ENCODE measurements around the gene HHIPL1.

HHIPL1 gene

DNA sequence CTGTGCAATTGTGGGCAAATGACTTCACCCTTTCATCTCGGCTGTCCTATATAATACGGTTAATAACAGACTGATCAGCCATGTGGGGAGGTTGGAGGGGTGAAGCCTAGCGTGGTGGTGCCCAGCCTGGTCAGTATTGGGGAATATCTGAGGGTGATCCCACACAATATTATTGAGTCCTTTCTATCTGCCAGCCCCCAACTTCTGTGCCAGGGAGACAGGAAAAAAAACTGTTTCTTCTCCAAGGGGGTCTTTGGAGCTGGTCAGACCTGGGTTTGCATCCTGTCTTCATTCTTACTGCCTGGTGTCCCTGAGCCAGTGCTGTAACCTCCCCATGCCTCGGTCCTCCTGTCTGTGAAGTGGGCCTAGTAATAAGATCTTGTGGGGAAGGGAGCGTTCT is 45.7 kb downstream of the HHIPL1 start:
- DNase-seq (ENCODE audit: low read depth) = no peak

DNA sequence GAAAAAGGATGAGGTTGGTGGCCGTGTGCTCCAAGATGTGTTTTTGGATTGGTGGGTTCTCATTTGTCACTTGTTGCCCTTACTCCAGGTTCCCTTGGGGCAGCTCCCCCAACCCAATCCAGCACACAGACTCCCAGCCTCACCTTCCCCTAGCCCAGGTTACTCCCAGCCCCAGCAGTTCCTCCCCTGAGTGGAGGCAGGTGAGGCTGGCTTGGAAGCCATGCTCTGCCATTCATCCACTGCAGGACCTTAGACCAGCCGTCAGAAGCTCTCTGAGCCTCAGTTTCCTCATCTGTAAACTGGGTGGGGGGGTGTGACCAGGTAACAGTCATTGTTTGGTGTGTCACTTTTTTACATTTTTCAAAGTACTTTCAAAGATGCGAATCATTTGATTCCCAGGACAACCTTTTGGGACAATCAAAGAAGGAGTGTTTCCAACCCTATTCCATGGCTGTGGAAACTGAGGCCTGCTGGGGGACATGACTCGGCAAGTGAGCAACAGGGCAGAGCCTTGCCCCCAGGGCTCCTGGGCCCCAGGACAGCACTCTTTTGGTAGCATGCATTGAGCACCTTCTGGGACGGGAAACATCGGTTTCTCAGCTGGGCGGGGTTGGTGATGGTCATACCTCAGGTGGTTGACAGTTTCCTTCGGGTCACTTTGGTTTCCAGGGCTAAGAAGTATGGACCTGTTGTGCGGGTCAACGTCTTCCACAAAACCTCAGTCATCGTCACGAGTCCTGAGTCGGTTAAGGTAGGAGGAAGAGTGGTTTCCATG is 46.4 kb downstream of the HHIPL1 start:
- DNase-seq (ENCODE audit: low read depth) = no peak

DNA sequence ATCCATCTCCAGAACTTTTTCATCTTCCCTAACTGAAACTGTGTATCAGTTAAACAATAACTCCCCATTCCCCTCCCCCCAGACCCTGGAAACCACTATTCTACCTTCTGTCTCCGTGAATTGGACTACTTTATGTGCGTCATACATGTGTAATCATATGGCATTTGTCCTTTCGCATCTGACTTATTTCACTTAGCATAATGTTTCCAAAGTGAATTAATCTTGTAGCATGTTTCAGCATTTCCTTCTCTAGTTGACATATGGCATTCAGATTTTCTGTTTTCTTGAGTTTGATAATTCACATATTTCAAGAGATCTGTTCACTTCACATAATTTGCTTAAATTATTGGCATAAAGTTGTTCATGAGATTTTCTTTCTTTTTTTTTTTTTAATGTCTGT is 49.0 kb downstream of the HHIPL1 start:
- no peak for DNase-seq (ENCODE audit: low read depth)

DNA sequence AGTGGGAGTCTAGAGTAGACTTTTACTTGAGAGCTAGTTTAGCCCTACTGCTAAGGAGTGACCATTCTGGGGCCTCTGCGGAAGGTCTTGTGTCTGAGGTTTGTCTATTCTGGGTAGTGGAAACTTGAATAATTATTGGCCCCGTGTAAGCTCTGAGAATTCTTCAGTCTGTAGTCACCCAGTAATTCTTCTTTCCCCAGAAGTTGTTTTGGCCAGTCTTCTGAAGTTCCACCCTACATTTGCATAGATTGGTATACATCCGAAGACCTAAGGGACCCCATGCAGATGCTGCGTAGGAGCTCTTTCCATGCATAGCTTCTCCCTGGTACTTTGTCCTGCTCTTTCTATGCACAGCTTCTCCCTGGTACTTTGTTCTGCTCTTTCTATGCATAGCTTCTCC is 52.0 kb downstream of the HHIPL1 start:
- no peak for DNase-seq (ENCODE audit: low read depth)

DNA sequence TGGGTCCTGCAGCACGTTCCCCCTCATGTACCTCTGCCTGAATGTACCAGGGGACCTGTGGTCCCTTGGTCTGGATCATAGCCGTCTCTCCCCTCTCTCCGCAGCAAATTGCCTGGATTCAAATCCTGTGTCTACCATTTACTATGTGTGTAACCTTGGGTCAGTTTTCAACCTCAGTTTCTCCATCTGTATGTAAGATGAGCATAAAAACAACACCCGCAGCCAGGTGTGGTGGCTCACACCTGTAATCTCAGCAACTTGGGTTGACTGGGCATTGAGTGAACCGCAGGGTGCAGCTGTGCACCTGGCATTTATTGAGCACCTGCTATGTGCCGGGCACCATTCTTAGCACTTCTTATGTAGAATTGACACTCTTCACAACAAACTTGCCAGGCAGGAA is 53.3 kb downstream of the HHIPL1 start:
- no peak for DNase-seq (ENCODE audit: low read depth)

DNA sequence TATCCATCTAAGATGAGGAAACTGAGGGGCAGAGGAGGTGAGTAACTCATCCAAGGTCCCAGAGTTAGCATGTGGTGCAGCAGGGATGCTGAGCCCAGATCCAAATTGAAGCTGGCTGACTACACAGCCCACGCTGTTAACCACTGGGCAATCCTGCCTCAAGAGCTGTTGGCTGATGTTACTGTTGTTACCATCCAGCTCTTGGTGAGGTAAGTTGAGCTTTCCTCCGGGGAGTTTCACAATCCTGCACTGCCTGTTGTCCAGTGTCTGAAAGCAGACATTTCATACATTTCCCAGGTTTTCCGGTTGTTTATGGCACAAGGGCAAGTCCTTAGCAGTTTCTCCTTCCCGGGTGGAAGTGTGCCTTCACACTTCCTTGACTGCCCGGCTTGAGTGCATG is 53.7 kb downstream of the HHIPL1 start:
- DNase-seq (ENCODE audit: low read depth) = no peak

DNA sequence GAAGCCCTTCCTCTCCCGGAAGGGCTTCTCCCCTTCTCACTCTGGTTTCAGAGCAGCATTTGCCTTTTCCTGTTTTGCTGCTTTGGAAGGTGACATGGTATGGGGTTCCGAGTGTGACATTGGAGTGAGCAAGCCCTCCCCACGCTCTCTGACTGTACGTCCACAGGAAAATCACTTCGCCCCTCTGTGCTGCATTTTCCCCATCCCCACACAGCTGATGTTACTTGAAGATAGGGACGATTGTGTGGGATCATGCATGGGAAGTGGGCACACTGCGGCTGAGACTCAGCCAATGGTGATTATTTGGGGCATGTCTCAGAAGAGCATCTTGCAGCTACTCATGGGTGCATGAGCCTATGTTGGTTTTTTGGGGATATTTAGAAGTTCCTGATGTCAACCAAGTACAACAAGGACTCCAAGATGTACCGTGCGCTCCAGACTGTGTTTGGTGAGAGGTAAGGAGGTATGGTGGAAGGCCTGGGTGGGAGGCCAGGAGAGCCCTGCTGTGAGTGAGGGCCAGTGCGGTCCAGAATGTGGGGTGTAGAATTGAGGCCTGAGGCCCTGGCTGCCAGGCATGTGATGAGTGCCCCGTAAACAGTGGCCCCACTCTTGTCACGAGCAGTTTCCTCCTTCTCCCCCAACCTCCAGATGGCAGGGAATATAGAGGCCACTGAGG is 54.3 kb downstream of the HHIPL1 start:
- no peak for DNase-seq (ENCODE audit: low read depth)

DNA sequence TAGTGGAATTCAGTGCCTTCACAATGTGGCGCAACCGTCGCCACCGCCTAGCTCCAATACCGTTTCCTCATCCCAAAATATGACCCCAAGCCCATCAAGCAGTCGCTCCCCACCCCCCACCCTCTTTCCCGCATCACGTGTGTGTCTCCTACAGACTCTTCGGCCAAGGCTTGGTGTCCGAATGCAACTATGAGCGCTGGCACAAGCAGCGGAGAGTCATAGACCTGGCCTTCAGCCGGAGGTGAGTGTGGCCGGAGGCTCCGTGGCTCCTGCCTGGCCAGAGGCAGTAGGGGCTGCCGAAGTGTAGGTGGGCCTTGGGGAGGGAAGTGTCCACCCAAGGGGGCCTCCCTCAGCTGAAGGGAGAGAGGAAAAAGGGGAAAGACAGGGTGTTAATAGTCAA is 54.9 kb downstream of the HHIPL1 start:
- no peak for DNase-seq (ENCODE audit: low read depth)

DNA sequence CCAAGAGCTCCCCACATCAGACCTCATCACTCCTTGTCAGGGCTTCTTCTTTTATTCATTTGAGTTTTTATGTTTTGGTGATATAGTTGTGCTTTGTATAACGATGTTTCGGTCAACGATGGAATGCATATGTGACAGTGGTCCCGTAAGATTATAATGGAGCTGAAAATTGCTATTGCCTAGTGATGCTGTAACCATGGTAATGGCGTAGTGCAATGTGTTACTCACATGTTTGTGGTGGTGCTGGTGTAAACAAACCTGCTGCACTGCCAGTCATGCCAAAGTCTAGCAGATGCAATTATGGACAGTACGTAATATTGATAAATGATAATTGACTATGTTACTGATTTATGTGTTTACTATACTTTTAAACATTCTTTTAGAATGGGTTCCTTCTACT is 55.5 kb downstream of the HHIPL1 start:
- DNase-seq (ENCODE audit: low read depth) = no peak

DNA sequence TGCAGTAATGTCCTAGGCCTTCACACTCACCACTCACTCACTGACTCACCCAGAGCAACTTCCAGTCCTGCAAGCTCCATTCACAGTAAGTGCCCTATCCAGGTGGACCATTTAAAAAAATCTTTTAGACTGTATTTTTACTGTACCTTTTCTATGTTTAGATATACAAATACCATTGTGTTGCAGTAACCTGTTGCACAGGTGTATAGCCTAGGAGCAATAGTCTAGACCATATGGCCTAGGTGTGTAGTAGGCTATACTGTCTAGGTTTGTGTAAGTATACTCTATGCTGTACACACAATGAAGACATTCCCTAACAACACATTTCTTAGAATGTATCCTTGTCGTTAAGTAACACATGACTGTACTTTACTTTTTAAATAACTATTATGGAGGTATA is 56.3 kb downstream of the HHIPL1 start:
- no peak for DNase-seq (ENCODE audit: low read depth)

DNA sequence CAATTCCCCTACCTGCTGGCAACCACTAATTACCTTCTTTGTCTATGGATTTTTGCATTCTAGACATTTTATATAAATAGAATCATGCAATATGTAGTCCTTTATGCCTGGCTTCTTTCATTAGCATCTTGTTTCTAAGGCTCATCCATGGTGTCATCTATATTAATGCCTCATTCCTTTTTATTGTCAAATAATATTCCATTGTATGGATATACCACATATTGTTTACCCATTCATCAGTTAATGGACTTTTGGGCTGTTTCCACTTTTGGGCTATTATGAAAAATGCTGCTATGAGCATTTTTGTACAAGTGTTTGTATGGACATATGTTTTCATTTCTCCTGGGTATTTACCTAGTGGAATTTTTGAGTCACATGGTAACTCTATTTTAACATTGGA is 57.2 kb downstream of the HHIPL1 start:
- DNase-seq (ENCODE audit: low read depth) = no peak

DNA sequence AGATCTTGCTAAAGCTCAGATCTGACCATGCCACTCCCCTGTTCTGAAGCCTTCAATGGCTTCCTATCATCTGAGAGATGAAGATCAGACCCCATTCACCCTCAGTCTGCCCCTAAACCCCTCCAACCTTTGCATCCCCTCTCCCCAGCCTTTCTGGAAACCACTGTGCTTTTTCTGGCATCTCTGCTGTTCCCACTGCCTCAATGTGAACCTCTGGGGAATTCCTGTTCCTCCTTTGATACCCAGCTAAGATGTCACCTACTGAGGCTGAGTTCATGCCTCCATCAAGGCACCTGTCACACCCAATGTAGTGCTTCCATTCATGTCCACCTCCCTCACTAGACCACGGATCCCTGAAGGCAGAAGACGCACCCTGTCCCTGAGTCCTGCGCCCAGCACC is 58.5 kb downstream of the HHIPL1 start:
- no peak for DNase-seq (ENCODE audit: low read depth)

DNA sequence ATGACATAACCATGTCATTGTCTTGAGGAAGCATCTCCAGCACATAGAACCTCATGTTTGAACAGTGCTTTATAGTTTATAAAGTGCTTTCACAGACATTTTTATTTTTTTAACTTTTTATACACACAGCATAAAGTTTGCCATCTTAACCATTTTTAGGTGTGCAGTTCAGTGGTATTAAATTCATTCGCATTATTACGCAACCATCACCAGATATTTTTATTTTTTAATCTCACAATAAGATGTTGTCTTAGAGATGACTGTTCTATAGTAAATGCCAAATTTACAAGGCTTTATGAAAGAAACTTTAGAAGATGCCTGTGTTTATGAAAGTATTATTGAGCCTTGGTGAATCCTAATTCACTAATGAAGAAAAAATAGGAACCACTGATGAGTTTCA is 59.1 kb downstream of the HHIPL1 start:
- no peak for DNase-seq (ENCODE audit: low read depth)

DNA sequence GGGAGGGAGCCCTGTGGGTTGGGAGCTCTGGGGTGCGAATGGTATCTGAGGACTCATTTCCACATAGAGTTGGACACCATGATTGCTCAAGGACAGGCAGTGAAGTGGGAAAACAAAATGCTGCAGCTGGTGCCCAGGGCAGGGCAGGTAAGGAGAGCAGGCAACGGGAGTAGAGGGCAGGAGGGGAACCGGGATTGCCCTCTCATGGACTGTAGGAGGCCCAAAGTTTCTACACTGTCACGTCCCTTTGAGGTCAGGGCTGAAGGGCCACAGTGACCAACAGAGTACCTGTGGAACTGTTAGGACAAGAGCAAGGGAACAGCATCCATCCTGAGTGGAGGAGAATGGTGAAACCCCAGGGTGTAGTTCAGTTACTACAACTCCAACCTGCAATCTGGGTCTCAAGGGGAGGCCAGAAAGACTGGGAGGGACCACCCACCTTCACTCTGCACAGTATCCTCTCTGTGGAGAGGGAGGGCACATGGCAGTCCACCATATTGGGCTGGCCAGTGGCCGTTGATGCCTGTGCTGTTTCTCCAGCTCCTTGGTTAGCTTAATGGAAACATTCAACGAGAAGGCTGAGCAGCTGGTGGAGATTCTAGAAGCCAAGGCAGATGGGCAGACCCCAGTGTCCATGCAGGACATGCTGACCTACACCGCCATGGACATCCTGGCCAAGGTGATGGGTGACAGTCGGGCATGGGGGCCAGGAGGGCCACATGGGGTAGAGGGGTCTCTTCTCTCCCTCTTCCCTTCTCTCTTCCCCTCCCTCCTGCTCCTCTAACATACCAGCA is 61.4 kb downstream of the HHIPL1 start:
- DNase-seq (ENCODE audit: low read depth) = no peak

DNA sequence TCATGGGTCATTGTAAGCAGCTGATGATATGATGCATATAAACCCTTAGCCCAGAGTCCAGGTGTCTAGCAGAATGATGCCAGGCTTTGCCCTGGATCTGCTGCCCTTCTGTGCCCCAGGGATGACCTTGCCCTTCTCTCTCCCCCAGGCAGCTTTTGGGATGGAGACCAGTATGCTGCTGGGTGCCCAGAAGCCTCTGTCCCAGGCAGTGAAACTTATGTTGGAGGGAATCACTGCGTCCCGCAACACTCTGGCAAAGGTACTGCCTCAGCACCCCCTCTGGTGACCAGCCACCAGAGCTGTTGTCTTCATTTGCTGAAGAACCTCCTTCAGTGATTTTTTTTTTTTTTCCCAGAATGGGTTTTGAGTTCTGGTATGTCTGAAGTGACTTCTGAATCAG is 62.5 kb downstream of the HHIPL1 start:
- no peak for DNase-seq (ENCODE audit: low read depth)

DNA sequence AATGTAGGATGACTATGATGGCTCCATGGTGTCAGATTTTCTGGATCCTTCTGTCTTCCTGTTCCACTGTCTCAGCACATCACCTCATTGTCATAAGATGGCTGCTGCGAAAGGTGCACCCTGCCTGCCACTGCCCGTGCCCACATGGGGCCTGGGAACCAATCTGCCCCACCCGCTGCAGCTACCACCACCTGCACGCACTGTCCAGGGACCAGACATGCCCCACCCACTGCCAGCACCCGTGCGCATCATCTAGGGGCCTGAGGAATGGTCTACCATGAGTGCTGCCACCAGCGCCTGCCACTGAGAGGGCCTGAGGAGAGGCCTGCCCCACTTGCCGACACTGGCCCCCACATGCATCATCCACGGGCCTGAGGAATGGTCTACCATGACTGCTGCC is 63.0 kb downstream of the HHIPL1 start:
- DNase-seq (ENCODE audit: low read depth) = no peak

DNA sequence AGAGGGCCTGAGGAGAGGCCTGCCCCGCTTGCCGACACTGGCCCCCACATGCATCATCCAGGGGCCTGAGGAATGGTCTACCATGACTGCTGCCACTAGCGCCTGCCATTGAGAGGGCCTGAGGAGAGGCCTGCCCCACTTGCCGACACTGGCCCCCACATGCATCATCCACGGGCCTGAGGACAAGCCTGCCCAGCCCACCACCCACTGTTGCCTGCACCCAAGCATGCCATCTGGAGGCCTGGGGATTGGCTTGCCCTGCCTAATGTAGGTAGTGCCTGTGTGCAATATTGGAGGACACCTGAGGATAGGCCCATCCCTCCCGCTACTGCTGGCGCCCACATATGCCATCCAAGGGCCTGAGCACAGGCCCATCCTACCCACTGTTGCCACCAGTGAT is 63.5 kb downstream of the HHIPL1 start:
- DNase-seq (ENCODE audit: low read depth) = no peak

DNA sequence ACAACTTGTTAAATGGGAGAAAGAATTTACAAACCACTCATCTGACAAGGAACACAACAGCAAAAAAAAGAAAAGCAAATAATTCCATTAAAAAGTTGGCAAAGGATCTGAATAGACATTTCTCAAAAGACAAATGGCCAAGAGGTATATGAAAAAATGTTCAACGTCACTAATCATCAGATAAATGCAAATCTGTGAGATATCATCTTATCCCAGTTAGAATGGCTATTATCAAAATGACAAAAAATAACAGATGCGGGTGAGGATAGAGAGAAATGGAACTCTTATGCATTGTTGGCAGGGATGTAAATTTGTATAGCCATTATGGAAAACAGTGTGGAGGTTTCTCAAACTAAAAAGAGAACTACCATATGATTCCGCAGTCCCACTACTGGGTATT is 69.0 kb downstream of the HHIPL1 start:
- DNase-seq (ENCODE audit: low read depth) = no peak

DNA sequence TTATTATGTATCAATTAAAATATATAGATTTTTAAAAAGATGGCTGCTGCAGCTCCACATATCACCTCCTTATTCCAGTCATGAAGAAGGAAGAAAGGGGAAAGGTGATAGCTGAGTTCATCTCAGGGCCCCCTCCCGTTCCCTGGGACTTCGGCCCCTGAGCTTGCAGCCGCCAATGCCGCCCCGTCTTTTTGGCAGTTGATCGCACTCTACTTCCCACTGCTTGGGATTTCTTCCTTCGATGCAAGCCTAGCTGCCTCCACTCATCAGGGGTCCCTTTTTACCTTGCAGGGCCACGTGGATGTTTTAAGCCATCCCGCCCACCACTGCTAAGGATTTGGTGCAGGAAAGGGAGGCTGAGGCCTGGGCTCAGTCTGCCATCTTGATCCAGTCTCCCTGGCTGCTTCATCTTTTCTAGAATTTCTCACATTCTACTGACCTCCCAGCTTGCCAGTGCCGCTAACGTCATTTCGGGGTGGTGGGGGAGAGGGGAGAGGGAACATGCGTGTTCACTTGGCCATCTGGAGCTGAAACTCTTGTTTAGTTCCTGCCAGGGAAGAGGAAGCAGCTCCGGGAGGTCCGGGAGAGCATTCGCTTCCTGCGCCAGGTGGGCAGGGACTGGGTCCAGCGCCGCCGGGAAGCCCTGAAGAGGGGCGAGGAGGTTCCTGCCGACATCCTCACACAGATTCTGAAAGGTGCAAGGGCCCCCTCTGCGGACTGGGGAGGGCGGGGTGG is 70.5 kb downstream of the HHIPL1 start:
- DNase-seq (ENCODE audit: low read depth) = no peak

DNA sequence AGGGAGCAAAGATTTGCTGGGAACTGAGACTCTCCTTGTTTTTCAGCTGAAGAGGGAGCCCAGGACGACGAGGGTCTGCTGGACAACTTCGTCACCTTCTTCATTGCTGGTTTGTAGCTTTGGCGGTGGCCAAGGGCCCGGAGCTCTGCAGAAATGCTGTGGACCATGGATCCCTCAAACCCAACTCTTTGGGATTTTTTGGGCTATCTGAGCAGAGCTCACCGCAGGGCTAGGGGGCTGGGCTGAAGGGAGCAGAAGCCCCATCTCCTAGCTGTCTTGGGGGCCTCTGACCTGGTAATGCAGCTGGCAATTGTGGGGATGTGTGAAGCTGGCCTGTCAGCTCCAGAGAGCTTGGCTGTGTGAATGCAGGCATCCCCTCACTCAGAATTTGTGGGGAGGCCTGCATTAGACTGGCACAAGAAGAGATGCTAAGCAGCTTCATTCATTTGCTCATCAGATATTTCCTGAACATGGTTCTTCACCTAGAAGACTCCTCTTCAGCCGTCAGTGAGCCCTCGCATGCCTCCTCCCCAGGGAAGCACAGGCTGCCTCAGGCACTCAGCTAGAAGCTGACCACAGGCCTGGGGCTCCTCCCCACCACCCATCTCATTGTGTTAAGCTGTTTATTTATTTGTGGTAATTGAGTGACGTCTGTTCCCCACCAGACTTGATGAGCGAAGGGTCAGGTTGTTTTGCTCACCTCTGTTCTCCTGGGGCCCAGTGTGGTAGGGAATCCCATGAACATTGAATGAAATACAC is 71.3 kb downstream of the HHIPL1 start:
- DNase-seq (ENCODE audit: low read depth) = no peak

DNA sequence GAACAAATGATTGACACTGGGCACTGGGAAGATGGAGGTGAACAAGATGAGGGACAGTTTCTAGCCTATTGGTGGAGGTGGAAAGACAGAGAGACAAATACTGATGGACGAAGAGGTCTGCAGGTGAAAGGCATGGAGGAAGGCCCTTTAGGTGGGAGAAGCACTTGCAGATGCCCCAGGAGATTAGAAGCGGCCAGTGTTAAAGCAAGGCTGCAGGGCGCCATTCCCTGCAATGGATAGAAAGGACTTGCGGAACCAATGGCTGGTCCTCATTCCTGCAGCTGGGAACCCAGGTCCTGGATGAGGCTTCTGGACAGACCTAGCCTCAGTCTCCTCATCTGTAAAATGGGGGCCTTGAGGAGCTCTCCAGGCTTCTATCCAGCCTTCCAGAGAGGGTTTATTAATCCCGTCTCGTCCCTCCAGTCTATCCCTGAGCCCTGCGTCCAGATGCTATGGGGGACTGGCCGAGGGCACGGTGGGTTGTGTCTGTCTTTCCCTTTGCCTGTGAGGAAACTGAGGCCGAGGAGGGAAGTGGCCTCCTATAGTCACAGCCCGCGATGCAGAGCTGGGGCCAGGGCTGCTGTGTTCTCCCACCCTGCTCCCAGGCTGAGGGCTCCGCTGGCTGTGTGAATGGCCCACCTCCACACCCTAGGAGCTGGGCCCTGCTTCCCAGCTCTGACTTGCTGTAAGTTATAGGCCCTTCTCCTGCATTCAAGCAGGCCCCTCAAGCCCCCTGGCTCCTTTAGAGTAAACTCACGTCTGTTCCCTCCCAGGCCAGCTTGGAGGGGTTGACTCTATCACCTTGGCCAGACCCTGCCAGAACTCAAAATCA is 72.1 kb downstream of the HHIPL1 start:
- no peak for DNase-seq (ENCODE audit: low read depth)
